Measurements from ENCODE around the gene SSBP2.

Gene SSBP2

GRCh38 chr5:81427566-81427965 is 323.3 kb downstream of the SSBP2 start:
- TF ChIP-seq MAX (IDR thresholded peaks at IDR 0.05) (no peak), EP300 (IDR thresholded peaks at IDR 0.05; ENCODE audit: borderline replicate concordance) (no peak), EGR1 (IDR thresholded peaks at IDR 0.05) (no peak), NFIC (IDR thresholded peaks at IDR 0.05) (no peak), TCF12 (IDR thresholded peaks at IDR 0.05; ENCODE audit: low read depth) (no peak), ZBTB7A (IDR thresholded peaks at IDR 0.05; ENCODE audit: low read depth) (no peak), RAD21 (IDR thresholded peaks at IDR 0.05; ENCODE audit: low read depth) (no peak), CREB1 (IDR thresholded peaks at IDR 0.05; ENCODE audit: low read depth) (no peak), TAF1 (IDR thresholded peaks at IDR 0.05; ENCODE audit: low read depth) (no peak), FOXM1 (IDR thresholded peaks at IDR 0.05; ENCODE audit: borderline replicate concordance, low read depth) (no peak), CEBPB (IDR thresholded peaks at IDR 0.05) (no peak)
- TF ChIP-seq, protein P1, sequence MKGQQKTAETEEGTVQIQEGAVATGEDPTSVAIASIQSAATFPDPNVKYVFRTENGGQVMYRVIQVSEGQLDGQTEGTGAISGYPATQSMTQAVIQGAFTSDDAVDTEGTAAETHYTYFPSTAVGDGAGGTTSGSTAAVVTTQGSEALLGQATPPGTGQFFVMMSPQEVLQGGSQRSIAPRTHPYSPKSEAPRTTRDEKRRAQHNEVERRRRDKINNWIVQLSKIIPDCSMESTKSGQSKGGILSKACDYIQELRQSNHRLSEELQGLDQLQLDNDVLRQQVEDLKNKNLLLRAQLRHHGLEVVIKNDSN (IDR thresholded peaks at IDR 0.05), result no peak
- TF ChIP-seq, protein P2, sequence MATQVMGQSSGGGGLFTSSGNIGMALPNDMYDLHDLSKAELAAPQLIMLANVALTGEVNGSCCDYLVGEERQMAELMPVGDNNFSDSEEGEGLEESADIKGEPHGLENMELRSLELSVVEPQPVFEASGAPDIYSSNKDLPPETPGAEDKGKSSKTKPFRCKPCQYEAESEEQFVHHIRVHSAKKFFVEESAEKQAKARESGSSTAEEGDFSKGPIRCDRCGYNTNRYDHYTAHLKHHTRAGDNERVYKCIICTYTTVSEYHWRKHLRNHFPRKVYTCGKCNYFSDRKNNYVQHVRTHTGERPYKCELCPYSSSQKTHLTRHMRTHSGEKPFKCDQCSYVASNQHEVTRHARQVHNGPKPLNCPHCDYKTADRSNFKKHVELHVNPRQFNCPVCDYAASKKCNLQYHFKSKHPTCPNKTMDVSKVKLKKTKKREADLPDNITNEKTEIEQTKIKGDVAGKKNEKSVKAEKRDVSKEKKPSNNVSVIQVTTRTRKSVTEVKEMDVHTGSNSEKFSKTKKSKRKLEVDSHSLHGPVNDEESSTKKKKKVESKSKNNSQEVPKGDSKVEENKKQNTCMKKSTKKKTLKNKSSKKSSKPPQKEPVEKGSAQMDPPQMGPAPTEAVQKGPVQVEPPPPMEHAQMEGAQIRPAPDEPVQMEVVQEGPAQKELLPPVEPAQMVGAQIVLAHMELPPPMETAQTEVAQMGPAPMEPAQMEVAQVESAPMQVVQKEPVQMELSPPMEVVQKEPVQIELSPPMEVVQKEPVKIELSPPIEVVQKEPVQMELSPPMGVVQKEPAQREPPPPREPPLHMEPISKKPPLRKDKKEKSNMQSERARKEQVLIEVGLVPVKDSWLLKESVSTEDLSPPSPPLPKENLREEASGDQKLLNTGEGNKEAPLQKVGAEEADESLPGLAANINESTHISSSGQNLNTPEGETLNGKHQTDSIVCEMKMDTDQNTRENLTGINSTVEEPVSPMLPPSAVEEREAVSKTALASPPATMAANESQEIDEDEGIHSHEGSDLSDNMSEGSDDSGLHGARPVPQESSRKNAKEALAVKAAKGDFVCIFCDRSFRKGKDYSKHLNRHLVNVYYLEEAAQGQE (IDR thresholded peaks at IDR 0.05; ENCODE audit: low read depth), result no peak

DNA sequence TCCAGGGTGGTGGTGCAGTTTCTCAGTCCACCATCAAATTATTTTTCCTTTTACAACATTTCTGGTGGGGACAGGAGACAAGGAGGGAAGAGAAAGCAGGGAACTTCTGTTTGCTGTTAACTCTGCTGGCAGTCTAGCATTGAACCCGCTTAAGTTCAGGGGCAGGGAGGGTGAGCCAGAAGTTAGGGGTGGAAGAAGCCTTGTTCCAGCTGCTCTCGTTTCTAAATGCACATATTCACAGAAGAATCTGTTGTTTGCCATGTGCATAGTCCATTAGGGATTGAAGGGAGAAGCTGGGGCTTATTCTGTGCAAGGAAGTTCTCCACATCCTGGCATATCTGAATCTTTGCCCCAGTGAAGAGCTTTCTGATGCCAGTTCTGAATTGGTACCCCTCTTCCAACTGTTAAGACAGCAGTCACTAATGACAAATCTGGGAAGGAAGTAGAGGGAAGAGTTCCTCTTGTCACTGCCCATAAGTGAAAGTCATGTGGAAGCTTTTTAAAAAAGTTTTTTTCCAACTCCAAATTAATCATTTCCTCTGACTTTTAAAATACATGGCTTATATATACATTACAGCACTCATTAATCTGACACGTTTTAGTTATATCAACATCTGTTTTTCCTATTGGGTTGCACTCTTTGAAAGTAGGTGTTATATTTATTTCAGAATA is 324.4 kb downstream of the SSBP2 start:
- TF ChIP-seq TAF1 (IDR thresholded peaks at IDR 0.05; ENCODE audit: low read depth) (no peak), ZBTB7A (IDR thresholded peaks at IDR 0.05; ENCODE audit: low read depth) (no peak), FOXM1 (IDR thresholded peaks at IDR 0.05; ENCODE audit: borderline replicate concordance, low read depth) (no peak), TCF12 (IDR thresholded peaks at IDR 0.05; ENCODE audit: low read depth) (no peak), EP300 (IDR thresholded peaks at IDR 0.05; ENCODE audit: borderline replicate concordance) (no peak), CREB1 (IDR thresholded peaks at IDR 0.05; ENCODE audit: low read depth) (no peak)
- TF ChIP-seq, protein P1 (IDR thresholded peaks at IDR 0.05), result no peak

- TF ChIP-seq RAD21 (IDR thresholded peaks at IDR 0.05; ENCODE audit: low read depth), result peak; percentile 64
- TF ChIP-seq, protein P1 (IDR thresholded peaks at IDR 0.05), result no peak
These were observed 325.3 kb downstream of the SSBP2 start for GRCh38 chr5:81425569-81425968.

- TF ChIP-seq RAD21 (IDR thresholded peaks at IDR 0.05; ENCODE audit: low read depth) (no peak), CREB1 (IDR thresholded peaks at IDR 0.05; ENCODE audit: low read depth) (no peak), FOXM1 (IDR thresholded peaks at IDR 0.05; ENCODE audit: borderline replicate concordance, low read depth) (no peak), ZBTB7A (IDR thresholded peaks at IDR 0.05; ENCODE audit: low read depth) (no peak), MAX (IDR thresholded peaks at IDR 0.05) (no peak), NFIC (IDR thresholded peaks at IDR 0.05) (no peak), TCF12 (IDR thresholded peaks at IDR 0.05; ENCODE audit: low read depth) (no peak), TAF1 (IDR thresholded peaks at IDR 0.05; ENCODE audit: low read depth) (no peak), EP300 (IDR thresholded peaks at IDR 0.05; ENCODE audit: borderline replicate concordance) (no peak), YY1 (IDR thresholded peaks at IDR 0.05; ENCODE audit: low read depth) (no peak), TEAD4 (IDR thresholded peaks at IDR 0.05) (no peak), CEBPB (IDR thresholded peaks at IDR 0.05) (no peak), EGR1 (IDR thresholded peaks at IDR 0.05) (no peak)
- TF ChIP-seq, protein P2 (IDR thresholded peaks at IDR 0.05; ENCODE audit: low read depth), result no peak
- TF ChIP-seq, protein P1 (IDR thresholded peaks at IDR 0.05), result no peak
These were observed 326.2 kb downstream of the SSBP2 start for GRCh38 chr5:81424728-81425127.

DNA sequence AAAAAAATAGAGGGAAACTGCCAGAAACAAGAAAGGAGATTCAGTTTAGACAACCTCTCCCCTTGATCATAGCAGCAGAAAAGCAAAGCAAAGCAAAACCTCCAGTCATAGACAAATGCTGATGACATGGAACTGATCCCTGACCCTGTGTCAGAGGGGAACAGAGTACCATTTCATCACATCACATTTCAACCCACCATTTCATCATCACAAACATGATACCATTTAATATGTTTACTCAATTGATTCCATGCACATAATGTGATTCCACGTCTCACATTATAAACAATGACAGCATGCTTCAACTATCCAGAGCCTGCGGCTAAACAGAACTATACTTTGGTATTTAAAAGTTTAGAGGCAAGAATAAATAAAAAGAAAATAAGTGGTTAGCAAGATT is 328.2 kb downstream of the SSBP2 start:
- TF ChIP-seq CREB1 (IDR thresholded peaks at IDR 0.05; ENCODE audit: low read depth) (no peak), ZBTB7A (IDR thresholded peaks at IDR 0.05; ENCODE audit: low read depth) (no peak), MAX (IDR thresholded peaks at IDR 0.05) (no peak), RAD21 (IDR thresholded peaks at IDR 0.05; ENCODE audit: low read depth) (no peak), EGR1 (IDR thresholded peaks at IDR 0.05) (no peak), FOXM1 (IDR thresholded peaks at IDR 0.05; ENCODE audit: borderline replicate concordance, low read depth) (no peak), TCF12 (IDR thresholded peaks at IDR 0.05; ENCODE audit: low read depth) (no peak), NFIC (IDR thresholded peaks at IDR 0.05) (no peak), TAF1 (IDR thresholded peaks at IDR 0.05; ENCODE audit: low read depth) (no peak)
- TF ChIP-seq, protein P2 (IDR thresholded peaks at IDR 0.05; ENCODE audit: low read depth), result no peak

Measured in Ishikawa (cell line).